ENCODE data around the gene RP9. TPM values are rescaled to one million over a fixed set of nuclear protein-coding genes. Genes with fewer than 3 reads are reported as not detected.

Gene RP9
- total RNA-seq, 1 experiment from 2014 or later: 16.2 TPM

GRCh38 chr7:33075818-33076518 lies 33.2 kb downstream of the RP9 start:
- Histone ChIP-seq H3K23ac (ENCODE audit: insufficient read length, low read depth, low read length) (no peak overlapping the region), H3K23me2 (ENCODE audit: insufficient read length, low read depth, low read length, poor library complexity, severe bottlenecking) (no peaks in the 10 kb centered on the region), H2BK120ac (ENCODE audit: low read depth, low read length, poor library complexity, severe bottlenecking) (no peak overlapping the region), H3K14ac (ENCODE audit: insufficient read depth, low read length) (no peak overlapping the region), H2BK12ac (ENCODE audit: insufficient read length, low read depth, low read length) (no peak overlapping the region), H4K20me1 (ENCODE audit: control insufficient read depth, insufficient read depth, insufficient read length) (no peaks in the 10 kb centered on the region), H3K79me1 (ENCODE audit: insufficient read depth, low read depth, low read length, poor library complexity, severe bottlenecking) (no peaks in the 10 kb centered on the region), H3K56ac (ENCODE audit: insufficient read length, low read depth, low read length) (no peak overlapping the region), H4K5ac (ENCODE audit: insufficient read length, low read depth, low read length) (no peak overlapping the region), H3K4me1 (ENCODE audit: insufficient read depth, low read length) (peaks cover 14% of the 10 kb centered on the region; the same call in 1 of the 2 replicates), H3T11ph (ENCODE audit: low read length) (no peak overlapping the region), H3K4me2 (ENCODE audit: insufficient read depth, insufficient read length, low read length) (no peak overlapping the region), H3K27ac (ENCODE audit: insufficient read length, low read depth, low read length) (no peak overlapping the region), H2BK5ac (ENCODE audit: insufficient read length, low read length) (no peak overlapping the region), H4K91ac (ENCODE audit: insufficient read length, low read depth, low read length) (no peak overlapping the region), H3K79me2 (ENCODE audit: insufficient read depth, low read length) (no peaks in the 10 kb centered on the region), H2AFZ (ENCODE audit: low read length) (no peak overlapping the region), H3K9ac (ENCODE audit: extremely low read depth, insufficient read length, low read length) (no peak overlapping the region), H2BK20ac (ENCODE audit: low read depth, low read length, poor library complexity, severe bottlenecking) (no peak overlapping the region), H3K4ac (ENCODE audit: low read depth, low read length) (no peak overlapping the region), H2BK15ac (ENCODE audit: low read depth, low read length) (no peak overlapping the region), H3K18ac (ENCODE audit: insufficient read length, low read depth, low read length) (no peak overlapping the region), H4K8ac (replicated peaks; ENCODE audit: insufficient read length, low read depth, low read length) (no peak overlapping the region), H2AK5ac (ENCODE audit: insufficient read length, low read length) (no peak overlapping the region), H3K9me3 (ENCODE audit: control insufficient read depth, low read depth, low read length) (no peaks in the 10 kb centered on the region), H3K27me3 (ENCODE audit: insufficient read depth, low read length) (no peaks in the 10 kb centered on the region)
- Mint-ChIP-seq H3K27me3 (ENCODE audit: low read depth) (no peaks in the 10 kb centered on the region; the same call in 1 of the 2 replicates), H3K27ac (peak overlapping the region in 2 of 3 experiments; percentile 19 to 73; a peak in 3 of 7 replicates), H3K4me1 (peaks cover 43 to 49% of the 10 kb centered on the region in 2 experiments), H3K36me3 (ENCODE audit: insufficient read depth in 1 of 3, low read depth in 3 of 3) (peaks cover 0 to 6% (median 3%) of the 10 kb centered on the region in 3 experiments; a peak in 2 of 7 replicates), H3K9me3 (peaks cover 10 to 12% of the 10 kb centered on the region in 2 experiments), H3K4me3 (peak overlapping the region in 1 of 2 experiments; percentile 47; a peak in 1 of 5 replicates)
- WGBS (ENCODE audit: extremely low coverage, insufficient read length, low lambda C conversion rate): no CpG with 5 or more reads among the region's 3 CpGs
- DNase-seq: no peak
- TF ChIP-seq CTCF (conservative IDR thresholded peaks at IDR 0.05): no peak

Measured in H9 (cell line).